ENCODE data around the gene GRB7.

The GRB7 gene

DNA sequence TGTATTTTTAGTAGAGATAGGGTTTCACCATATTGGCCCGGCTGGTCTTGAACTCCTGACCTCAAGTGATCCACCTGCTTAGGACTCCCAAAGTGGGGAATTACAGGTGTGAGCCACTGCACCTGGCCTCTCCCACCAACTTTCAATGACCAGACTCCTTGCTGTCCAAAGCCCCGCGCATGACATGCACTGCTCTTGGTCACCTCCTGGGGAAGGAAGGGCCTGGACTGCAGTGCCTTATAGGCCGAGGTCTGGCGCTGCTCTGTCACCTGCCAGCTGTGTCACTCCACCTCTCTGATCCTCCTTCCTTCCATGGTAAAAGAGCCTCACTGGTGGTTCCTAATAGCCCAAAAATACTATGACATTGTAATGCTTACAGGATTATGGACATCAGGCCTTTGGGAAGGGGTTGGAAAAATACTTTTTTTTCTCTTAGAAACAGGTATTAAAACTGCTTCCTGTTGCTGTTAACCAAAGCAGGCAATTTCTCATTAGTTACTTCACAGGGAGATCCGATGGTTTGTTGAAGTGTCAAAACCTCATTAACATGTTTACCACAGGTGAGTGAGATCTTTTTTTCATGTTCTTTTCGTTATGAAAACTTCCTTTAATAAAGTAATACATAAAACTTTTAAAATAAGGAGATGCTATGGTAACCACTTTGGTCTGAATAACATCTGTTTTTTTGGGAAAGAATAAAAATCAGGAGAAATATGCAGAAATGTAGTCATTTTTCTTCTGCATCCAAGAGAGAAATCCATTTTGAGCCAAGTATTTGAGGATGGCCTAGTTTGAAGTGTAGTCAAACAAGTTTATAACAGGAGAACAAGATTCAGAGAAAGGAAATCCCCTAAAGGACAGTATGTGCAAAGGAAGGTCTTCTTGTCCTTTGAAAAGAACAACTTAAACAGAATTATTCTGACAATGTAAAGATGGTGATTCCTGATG is 35.5 kb downstream of the GRB7 start:
- no peak for DNase-seq (ENCODE audit: low spot score)

DNA sequence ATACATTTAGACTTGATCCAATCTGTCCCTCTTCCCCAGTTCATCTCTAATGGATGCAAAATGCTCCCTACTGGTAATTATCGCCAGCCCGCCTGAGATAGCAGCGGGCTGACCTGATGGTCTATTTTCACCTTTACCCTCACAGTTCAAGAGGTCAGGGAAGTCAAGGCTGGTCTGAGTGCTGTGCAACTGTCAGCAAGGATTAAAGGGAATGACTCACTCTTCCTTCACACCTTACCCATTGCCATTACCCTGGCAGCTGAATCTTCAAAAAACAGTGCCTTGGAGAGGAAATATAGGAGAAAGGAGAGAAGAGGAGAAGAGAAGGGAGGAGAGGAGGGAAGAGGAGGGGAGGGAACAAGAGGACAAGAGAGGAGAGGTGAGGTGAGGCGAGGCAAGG is 36.3 kb downstream of the GRB7 start:
- DNase-seq (ENCODE audit: low spot score) = no peak

DNA sequence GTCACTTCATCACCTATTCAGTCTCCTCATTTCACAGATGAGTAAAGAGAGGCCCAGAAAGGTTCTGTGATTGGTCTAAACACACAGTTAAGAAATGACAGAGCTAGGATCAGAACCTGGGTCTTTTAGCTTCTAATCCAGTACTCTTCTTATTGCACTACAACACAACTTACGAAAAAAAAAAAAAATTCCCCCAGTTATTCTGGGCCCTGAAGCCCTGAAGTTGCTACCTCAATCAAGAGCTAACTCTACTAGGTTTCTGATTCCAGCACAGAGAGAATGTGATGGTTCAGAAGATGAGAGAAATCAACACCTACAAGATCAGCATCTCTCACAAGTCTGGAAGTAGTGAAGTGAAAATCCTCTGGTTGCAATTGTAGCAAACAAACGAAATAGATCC is 37.3 kb downstream of the GRB7 start:
- DNase-seq (ENCODE audit: low spot score) = no peak

DNA sequence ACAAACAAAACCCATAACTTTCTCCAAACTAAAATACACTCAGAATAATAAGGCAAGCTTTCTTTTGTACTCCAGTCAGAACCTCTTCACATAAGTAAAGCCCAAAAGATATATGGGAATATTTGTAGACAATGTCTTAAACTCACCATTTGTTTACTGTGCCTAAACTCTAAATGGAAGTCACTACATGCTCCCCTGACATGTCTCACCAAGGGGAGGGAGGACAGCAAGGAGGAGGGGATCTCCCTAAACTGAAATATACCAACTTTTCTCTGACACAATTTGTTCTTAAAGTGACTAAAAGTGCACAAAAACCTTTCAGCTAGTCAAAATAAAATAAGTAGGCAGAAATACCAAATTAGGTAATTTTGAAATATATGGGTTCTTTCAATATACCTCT is 38.5 kb downstream of the GRB7 start:
- no peak for DNase-seq (ENCODE audit: low spot score)

DNA sequence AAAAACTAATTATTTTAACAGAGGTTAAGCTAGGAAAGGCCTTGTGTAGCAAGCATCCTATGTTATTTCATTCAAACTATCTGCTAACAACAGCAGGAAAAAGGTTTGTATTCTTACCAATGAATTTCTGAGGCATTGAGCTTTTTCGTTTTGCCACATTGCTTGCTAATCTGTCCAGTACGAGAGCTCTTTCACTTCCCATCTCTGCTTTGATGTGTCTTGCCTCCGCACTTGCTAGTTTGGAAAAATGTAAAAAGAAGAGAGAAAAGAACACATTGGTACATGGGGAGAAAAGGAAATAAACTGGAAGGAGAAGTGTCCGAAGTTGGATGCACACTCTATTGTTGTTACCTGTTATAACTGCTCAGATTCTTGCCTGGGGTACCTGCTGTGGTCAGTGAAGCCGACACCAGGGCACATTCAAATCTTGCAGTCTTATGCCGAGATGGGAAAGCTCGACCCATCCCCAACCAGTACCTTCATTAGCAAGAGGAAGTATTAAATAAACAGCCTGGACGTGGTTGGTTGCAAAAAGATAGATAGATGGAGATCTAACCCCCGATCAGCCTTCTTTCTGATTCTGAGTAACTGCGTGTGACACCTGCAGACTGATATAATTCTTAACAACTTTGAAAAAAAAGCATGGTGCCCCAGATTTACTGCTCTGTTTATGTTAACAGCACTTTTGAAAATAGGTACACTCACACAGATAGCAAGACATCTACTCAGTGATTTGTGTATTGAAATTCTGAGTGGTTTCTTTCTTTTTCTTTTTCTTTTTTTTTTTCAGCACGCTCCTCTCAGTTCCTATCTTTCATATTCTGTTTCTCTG is 40.0 kb downstream of the GRB7 start:
- no peak for DNase-seq (ENCODE audit: low spot score)

DNA sequence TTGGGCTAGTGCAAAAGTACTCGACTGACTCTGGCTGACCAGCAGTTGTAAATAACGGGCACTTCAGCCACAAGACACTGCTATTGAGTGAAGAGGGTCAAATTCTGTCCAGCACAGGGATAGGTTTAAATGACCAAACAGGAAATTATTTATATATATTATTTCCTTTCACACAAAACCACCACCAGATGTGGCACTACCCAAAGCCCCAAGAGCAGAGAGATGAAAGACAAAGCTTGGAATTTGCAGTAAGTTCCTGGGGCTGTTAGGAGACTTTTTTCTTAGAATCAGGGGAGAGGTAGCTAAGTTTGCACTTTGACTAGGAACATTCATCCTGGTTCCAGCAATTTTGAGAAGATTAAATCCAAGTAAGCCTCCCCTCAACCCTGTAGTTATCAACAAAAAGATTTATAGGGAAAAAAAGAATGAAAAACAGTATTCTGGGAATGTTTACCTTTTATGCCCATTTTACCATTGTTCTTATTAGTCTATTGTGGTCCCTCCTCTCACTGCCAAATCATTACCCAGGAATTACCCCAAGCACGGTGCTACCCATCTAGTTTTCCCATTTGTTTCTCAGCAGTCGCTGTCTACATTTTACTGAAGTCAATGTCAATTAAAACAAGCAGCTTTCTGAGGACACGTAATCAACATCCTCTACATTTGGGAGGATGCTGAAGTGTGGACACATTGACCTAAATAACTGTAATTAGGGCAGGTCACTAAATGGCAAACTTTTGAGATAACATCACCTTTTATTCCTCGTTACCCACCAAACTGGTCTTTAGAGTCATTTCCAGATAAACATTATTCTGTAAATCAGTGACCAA is 43.5 kb downstream of the GRB7 start:
- DNase-seq (ENCODE audit: low spot score) = no peak

DNA sequence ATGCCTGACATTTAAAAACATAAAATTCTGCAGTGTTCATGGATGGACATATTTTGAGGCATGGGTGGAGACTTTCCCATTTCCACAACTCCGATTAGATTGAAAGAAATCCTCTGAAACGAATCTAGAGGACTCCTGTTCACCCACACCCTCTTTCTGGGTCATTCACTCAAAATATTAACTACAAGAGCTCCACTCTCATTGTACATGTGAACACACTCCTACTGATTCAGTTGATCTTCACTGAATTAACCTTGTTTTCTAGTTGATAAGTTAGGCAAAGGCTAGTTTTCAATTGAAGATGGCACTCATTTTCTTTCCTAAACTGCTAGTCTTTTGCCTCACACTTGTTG is 44.1 kb downstream of the GRB7 start:
- no peak for DNase-seq (ENCODE audit: low spot score)

DNA sequence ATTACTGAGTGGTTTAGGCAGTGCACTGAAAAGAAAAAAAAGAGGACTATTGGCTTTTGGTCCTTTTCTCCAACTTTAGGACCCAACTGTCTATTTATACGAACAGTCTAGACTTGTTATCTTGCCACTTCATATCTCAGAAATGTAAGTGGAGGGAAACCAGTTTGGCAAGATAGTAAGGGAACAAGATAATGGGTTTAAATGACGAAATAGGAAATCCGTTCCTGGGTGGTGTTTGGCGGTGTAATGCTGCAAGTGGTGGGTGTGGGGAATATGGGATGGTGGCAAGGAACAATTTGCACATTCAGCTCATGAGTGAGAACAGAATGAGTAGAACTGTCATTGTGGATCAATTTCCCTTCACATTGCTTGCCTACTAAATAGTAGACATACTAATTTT is 44.7 kb downstream of the GRB7 start:
- DNase-seq (ENCODE audit: low spot score) = no peak

DNA sequence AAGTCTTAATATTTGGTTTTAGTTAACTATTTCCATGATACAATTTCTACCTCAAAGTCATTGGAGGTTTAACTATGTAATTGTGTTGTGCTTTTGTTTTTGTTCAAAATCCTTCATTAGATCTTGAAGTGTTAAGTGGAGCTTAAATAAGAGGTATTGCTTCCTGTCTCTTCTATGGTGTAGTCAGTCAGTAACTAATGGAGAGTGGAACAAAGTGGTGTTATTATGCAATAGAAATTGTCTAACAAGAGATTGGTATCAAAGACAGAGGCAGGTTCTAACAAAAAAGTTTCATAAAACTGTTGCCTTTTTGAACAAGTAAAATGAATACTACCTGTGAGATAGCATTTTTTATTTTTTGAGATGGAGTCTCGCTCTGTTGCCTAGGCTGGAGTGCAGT is 45.2 kb downstream of the GRB7 start:
- DNase-seq (ENCODE audit: low spot score) = no peak

DNA sequence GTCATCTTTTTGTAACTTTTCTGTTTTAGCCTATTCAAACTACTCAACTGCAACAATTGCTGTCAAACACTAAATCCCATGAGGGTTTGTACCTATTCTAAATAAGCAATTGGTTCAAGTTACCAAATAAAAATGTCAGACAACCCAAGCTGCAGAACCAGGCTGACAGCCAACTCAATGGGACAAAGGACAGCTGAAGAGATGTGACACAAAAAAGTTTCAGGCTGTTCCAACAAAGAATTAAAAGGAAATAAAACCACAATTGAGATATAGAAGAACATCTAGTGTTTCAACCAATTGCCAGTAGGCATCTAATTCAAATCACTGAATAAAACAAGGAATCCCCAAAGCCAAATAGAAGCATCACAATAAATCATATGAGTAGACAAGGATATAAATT is 49.3 kb downstream of the GRB7 start:
- no peak for DNase-seq (ENCODE audit: low spot score)

DNA sequence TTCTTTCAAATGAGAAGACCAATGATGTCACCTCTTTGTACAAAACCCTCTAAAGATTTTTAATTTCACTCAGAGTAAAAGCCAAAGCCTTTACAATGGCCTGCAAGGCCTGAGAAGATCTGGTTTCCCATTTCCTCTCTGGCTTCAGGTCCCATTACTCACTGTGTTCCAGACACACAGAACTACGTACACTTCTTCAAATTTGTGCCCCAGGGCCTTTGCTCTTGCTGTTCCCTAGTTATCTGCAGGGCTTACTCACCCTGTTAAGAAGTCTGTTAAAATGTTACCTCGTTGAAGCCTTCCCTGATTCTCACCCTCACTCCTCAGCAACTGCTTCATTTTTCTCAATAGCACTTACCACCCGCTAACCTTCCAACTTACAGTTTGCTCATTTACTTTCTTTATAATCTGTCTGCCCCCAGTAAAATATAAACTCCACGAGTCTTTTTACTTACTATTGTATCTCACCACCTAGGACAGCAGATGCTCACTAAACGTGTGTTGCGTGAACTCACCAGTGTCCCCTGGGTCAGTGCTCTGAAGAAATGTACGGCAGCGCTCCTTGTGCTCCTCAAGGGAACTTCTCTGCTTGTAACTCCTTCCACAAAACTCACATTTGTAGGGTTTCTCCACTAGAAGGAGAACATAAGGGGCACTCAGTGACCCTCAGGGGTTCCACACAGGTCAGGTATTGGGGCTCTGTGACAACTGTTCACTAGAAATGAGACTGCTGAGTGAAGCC is 50.2 kb downstream of the GRB7 start:
- no peak for DNase-seq (ENCODE audit: low spot score)

DNA sequence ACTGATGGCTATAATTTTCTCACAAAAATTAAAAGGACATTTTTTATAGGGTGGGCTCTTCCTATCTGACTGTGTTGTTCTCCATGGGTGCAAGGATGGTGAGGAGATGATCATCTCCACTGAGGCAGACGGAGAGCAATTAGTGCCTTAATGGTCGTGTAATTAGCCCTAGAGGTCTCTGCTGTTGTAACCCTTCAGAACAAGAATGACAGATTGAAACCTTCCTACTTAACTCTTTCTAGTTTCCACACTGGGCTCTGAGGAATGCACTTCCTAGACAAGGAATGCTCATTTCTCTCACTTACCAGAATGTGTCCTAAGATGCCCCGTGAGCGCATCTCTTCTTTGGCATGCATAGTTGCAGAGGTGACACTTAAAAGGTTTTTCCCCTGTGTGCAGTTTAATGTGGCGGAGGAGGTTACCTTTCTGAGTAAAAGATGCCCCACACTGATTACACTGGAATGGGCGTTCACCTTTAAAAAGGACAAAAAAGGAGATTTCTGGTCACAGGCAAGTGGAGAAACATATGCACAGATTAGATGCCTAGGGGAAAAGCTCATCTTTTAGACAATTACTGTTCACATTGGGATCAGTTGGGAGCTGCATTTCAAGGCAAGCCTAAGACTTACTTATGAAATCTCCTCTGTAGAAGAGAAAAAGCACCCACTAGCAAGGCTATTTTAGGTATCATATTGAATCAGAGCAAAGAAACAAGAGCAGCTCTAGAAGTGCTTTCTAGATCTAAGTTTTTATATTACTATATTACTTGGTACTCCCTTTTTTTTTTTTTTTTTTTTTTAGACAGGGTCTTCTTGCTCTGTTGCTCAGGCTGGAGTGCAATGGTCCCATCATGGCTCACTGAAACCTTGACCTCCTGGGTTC is 53.6 kb downstream of the GRB7 start:
- DNase-seq (ENCODE audit: low spot score) = no peak

DNA sequence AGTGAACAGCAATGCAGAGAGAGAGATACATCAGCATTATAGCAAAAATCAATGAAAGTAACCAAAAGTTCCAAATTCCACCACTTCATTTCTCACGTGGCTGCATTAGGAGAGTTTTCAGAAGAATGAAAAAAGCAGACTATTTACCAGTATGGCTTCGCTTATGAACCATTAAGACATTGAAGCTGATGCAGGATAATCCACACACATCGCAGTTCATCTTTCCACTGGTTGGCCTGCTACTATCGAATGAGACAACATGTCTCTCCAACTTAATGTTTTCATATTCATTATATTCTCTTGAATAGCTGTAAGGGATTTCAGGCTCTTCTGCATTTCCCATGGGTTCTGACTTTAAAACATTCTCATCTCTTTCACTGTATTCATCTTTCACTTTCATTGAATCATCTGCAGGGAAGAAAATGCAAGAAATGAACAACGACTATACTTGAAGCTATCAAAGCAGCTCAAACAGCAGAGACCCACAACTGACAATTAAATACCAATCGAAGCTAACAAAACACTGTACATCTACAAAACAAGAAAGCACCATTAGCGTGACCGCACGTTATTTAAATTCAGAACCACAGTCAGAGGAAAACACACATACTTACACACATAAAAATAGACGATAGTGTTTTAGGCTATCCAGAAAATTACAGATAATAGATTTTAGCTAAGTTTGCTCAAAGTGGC is 54.9 kb downstream of the GRB7 start:
- DNase-seq (ENCODE audit: low spot score) = no peak

DNA sequence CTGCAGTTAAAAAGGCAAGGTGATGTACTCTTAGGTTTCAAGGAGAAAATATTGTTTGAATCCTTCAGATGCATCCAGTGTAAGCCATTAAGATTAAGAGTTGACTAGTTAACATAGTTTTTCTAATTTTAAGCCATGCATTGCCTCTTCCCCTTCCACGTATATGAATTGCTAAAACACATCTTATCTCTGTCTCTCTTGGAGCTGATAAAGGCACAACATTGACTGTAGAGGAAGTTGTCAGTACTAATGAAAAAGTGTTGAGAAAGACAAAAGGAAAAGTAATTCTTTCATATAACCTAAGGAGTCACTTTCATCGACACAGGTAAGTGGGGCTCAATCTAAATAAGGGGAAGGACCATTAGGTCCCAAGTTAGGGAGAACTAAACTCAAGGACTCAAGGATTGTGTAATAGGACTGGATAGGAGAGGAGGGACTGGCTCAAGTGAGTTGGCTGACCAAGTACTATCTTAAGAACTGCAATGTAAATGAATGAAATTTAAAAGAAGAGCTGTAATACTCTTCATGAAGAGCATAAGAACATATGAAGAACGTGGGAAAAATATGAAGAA is 55.6 kb downstream of the GRB7 start:
- DNase-seq (ENCODE audit: low spot score) = no peak

DNA sequence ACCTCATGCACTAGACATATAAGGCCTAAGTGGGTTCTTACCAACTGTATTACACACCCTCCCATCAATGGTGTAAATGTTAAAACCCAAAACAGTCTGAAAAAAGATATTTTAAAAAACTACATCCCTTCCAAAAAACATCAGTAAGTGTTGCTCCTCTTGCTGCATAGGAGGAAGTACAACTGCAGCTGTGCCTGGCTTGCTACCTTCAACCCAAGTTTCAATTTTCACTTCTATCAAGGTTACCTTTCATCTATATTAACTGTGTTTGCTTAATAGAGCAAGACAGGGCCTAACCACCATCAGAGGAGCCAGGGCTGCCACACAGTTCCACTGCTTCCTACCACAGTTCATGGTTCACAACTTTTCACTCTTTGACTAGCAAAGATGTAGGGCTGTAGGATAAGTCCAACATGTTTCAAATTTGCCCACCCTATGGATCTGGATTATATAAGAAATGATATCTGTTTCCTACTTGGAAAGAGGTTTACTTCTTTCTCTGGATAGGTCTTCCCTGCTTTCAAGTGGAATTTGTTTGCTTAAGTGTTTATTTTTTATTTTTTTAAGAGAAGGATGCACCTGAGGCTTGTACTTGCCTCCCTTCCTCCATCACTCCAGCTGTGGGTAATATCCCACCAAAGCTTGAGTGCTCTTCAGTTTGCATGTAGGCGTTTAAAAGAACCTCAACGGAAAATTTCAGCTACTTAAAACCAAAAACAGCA is 56.7 kb downstream of the GRB7 start:
- no peak for DNase-seq (ENCODE audit: low spot score)

Measured in AG08396 (cell line).